ENCODE results near the gene CSPG4.
"Not testable (repeated sequence)": the region's sequence is repeated elsewhere in the genome, so short reads cannot be mapped to it uniquely, and the experiment has no call there.

Gene CSPG4

GRCh38 chr15:75695634-75696310 is 16.9 kb downstream of the CSPG4 start:
- no peak overlapping the region for H3K4me3 ChIP-seq
- peak overlapping the region in 11 of 21 experiments; percentile 12 to 80 (median 55) for H3K27ac ChIP-seq

- peak overlapping the region in 10 of 21 experiments; percentile 12 to 80 (median 61) for H3K27ac ChIP-seq
- no peak overlapping the region for H3K4me3 ChIP-seq
These were observed 17.4 kb downstream of the CSPG4 start for GRCh38 chr15:75695220-75695619.

GRCh38 chr15:75694241-75695182 is 18.1 kb downstream of the CSPG4 start:
- Histone ChIP-seq H3K4me3 (no peak overlapping the region), H3K27ac (peak overlapping the region in 20 of 21 experiments; percentile 34 to 80 (median 66))

GRCh38 chr15:75693501-75694240 is 19.0 kb downstream of the CSPG4 start:
- H3K4me3 ChIP-seq = no peak overlapping the region
- H3K27ac ChIP-seq = peak overlapping the region in 20 of 21 experiments; percentile 14 to 80 (median 66)

- H3K4me3 ChIP-seq = not testable (repeated sequence)
- H3K27ac ChIP-seq = peak overlapping the region in 6 of 21 experiments; percentile 52 to 80 (median 74)
These were observed 19.6 kb downstream of the CSPG4 start for GRCh38 chr15:75693028-75693427.

- H3K4me3 ChIP-seq, H3K27ac ChIP-seq: not testable (repeated sequence)
These were observed 20.3 kb downstream of the CSPG4 start for GRCh38 chr15:75692311-75692710.

- not testable (repeated sequence) for H3K4me3 ChIP-seq, H3K27ac ChIP-seq
These were observed 23.2 kb downstream of the CSPG4 start for GRCh38 chr15:75689429-75689828.

GRCh38 chr15:75688831-75689230 is 23.8 kb downstream of the CSPG4 start:
- Histone ChIP-seq H3K27ac (no peak overlapping the region), H3K4me3 (no peak overlapping the region)

- no peak overlapping the region for H3K4me3 ChIP-seq
These were observed 24.4 kb downstream of the CSPG4 start for GRCh38 chr15:75688278-75688557.

GRCh38 chr15:75687486-75688277 is 25.0 kb downstream of the CSPG4 start:
- Histone ChIP-seq H3K27ac (no peak overlapping the region), H3K4me3 (no peak overlapping the region)

More at GRCh38 chr15:75688278-75688557, 24.4 kb downstream of the CSPG4 start:
- no peak overlapping the region for H3K27ac ChIP-seq

GRCh38 chr15:75686212-75686642 is 26.4 kb downstream of the CSPG4 start:
- H3K27ac ChIP-seq, H3K4me3 ChIP-seq: not testable (repeated sequence)

- Histone ChIP-seq H3K27ac (no peak overlapping the region), H3K4me3 (no peak overlapping the region)
These were observed 27.5 kb downstream of the CSPG4 start for GRCh38 chr15:75685195-75685594.

- H3K4me3 ChIP-seq = no peak overlapping the region
- H3K27ac ChIP-seq = no peak overlapping the region
These were observed 28.0 kb downstream of the CSPG4 start for GRCh38 chr15:75684648-75685047.

GRCh38 chr15:75683646-75684312 is 28.9 kb downstream of the CSPG4 start:
- not testable (repeated sequence) for H3K27ac ChIP-seq, H3K4me3 ChIP-seq

- Histone ChIP-seq H3K4me3 (no peak overlapping the region), H3K27ac (no peak overlapping the region)
These were observed 30.2 kb downstream of the CSPG4 start for GRCh38 chr15:75682181-75683135.

- H3K27ac ChIP-seq = peak overlapping the region in 2 of 21 experiments; percentile 18 to 21
These were observed 32.5 kb downstream of the CSPG4 start for GRCh38 chr15:75680007-75680789.

GRCh38 chr15:75678324-75678690 is 34.3 kb downstream of the CSPG4 start:
- H3K4me3 ChIP-seq, H3K27ac ChIP-seq: not testable (repeated sequence)

More at GRCh38 chr15:75680007-75680789, 32.5 kb downstream of the CSPG4 start:
- no peak overlapping the region for H3K4me3 ChIP-seq

All from skin epidermis (tissue), 12 donors.